Measurements from ENCODE around the gene NACA2.

Gene NACA2

GRCh38 chr17:61600621-61601020, 9.6 kb upstream of the NACA2 start:
- TF ChIP-seq EZH2phosphoT487 (IDR thresholded peaks at IDR 0.05; ENCODE audit: borderline replicate concordance, low read length) (no peak), CTCF (IDR thresholded peaks at IDR 0.05; ENCODE audit: low read depth, low read length, poor library complexity, severe bottlenecking) (no peak)
- Histone ChIP-seq H3K36me3 (ENCODE audit: control insufficient read depth, low read length) (no peaks in the 10 kb centered on the region), H4K20me1 (ENCODE audit: control insufficient read depth, insufficient read depth, low read depth, low read length) (no peaks in the 10 kb centered on the region), H3K4me2 (ENCODE audit: low read length) (no peak overlapping the region), H3K9me2 (replicated peaks; ENCODE audit: control insufficient read depth, low read length) (no peaks in the 10 kb centered on the region), H3K9me3 (ENCODE audit: control insufficient read depth, insufficient read depth, low read length) (no peaks in the 10 kb centered on the region), H3K79me2 (ENCODE audit: control insufficient read depth, low read length) (no peaks in the 10 kb centered on the region), H3K27ac (ENCODE audit: low read depth, low read length) (no peak overlapping the region), H3F3A (ENCODE audit: control insufficient read depth, insufficient read depth) (no peaks in the 10 kb centered on the region), H3K27me3 (ENCODE audit: control insufficient read depth, low read length) (peaks cover 20% of the 10 kb centered on the region), H3K4me1 (ENCODE audit: control insufficient read depth, low read length) (no peaks in the 10 kb centered on the region), H3K4me3 (ENCODE audit: low read length) (no peak overlapping the region)

GRCh38 chr17:61599608-61600007, 8.6 kb upstream of the NACA2 start:
- H3K4me2 ChIP-seq (ENCODE audit: low read length), result no peak overlapping the region
- H4K20me1 ChIP-seq (ENCODE audit: control insufficient read depth, insufficient read depth, low read depth, low read length), result no peaks in the 10 kb centered on the region
- no peak overlapping the region for H3K27ac ChIP-seq (ENCODE audit: low read depth, low read length)
- TF ChIP-seq EZH2phosphoT487 (IDR thresholded peaks at IDR 0.05; ENCODE audit: borderline replicate concordance, low read length) (no peak), CTCF (IDR thresholded peaks at IDR 0.05; ENCODE audit: low read depth, low read length, poor library complexity, severe bottlenecking) (no peak)
- H3K79me2 ChIP-seq (ENCODE audit: control insufficient read depth, low read length), result no peaks in the 10 kb centered on the region
- no peaks in the 10 kb centered on the region for H3K9me2 ChIP-seq (replicated peaks; ENCODE audit: control insufficient read depth, low read length)
- H3K27me3 ChIP-seq (ENCODE audit: control insufficient read depth, low read length), result peaks cover 20% of the 10 kb centered on the region
- H3K36me3 ChIP-seq (ENCODE audit: control insufficient read depth, low read length), result no peaks in the 10 kb centered on the region
- no peaks in the 10 kb centered on the region for H3F3A ChIP-seq (ENCODE audit: control insufficient read depth, insufficient read depth)
- H3K4me3 ChIP-seq (ENCODE audit: low read length), result no peak overlapping the region
- no peaks in the 10 kb centered on the region for H3K9me3 ChIP-seq (ENCODE audit: control insufficient read depth, insufficient read depth, low read length)
- no peaks in the 10 kb centered on the region for H3K4me1 ChIP-seq (ENCODE audit: control insufficient read depth, low read length)

- H3K9me2 ChIP-seq (replicated peaks; ENCODE audit: control insufficient read depth, low read length), result no peaks in the 10 kb centered on the region
- no peaks in the 10 kb centered on the region for H3F3A ChIP-seq (ENCODE audit: control insufficient read depth, insufficient read depth)
- H3K4me3 ChIP-seq (ENCODE audit: low read length), result no peak overlapping the region
- no peak overlapping the region for H3K27ac ChIP-seq (ENCODE audit: low read depth, low read length)
- H3K9me3 ChIP-seq (ENCODE audit: control insufficient read depth, insufficient read depth, low read length), result no peaks in the 10 kb centered on the region
- H3K4me1 ChIP-seq (ENCODE audit: control insufficient read depth, low read length), result peaks cover 6% of the 10 kb centered on the region
- H3K36me3 ChIP-seq (ENCODE audit: control insufficient read depth, low read length), result no peaks in the 10 kb centered on the region
- no peaks in the 10 kb centered on the region for H3K79me2 ChIP-seq (ENCODE audit: control insufficient read depth, low read length)
- H3K27me3 ChIP-seq (ENCODE audit: control insufficient read depth, low read length), result peaks cover 20% of the 10 kb centered on the region
- H3K4me2 ChIP-seq (ENCODE audit: low read length), result no peak overlapping the region
- H4K20me1 ChIP-seq (ENCODE audit: control insufficient read depth, insufficient read depth, low read depth, low read length), result no peaks in the 10 kb centered on the region
- no peak for TF ChIP-seq EZH2phosphoT487 (IDR thresholded peaks at IDR 0.05; ENCODE audit: borderline replicate concordance, low read length)
- TF ChIP-seq CTCF (IDR thresholded peaks at IDR 0.05; ENCODE audit: low read depth, low read length, poor library complexity, severe bottlenecking), result no peak
Observed at GRCh38 chr17:61598014-61598413, 7.0 kb upstream of the NACA2 start.

GRCh38 chr17:61597607-61598006, 6.6 kb upstream of the NACA2 start:
- no peaks in the 10 kb centered on the region for H3K36me3 ChIP-seq (ENCODE audit: control insufficient read depth, low read length)
- no peak overlapping the region for H3K27ac ChIP-seq (ENCODE audit: low read depth, low read length)
- H3K79me2 ChIP-seq (ENCODE audit: control insufficient read depth, low read length), result no peaks in the 10 kb centered on the region
- TF ChIP-seq EZH2phosphoT487 (IDR thresholded peaks at IDR 0.05; ENCODE audit: borderline replicate concordance, low read length) (no peak), CTCF (IDR thresholded peaks at IDR 0.05; ENCODE audit: low read depth, low read length, poor library complexity, severe bottlenecking) (no peak)
- H3K27me3 ChIP-seq (ENCODE audit: control insufficient read depth, low read length), result peaks cover 20% of the 10 kb centered on the region
- H3K9me2 ChIP-seq (replicated peaks; ENCODE audit: control insufficient read depth, low read length), result no peaks in the 10 kb centered on the region
- H3K4me2 ChIP-seq (ENCODE audit: low read length), result no peak overlapping the region
- peaks cover 6% of the 10 kb centered on the region for H3K4me1 ChIP-seq (ENCODE audit: control insufficient read depth, low read length)
- H4K20me1 ChIP-seq (ENCODE audit: control insufficient read depth, insufficient read depth, low read depth, low read length), result no peaks in the 10 kb centered on the region
- H3F3A ChIP-seq (ENCODE audit: control insufficient read depth, insufficient read depth), result no peaks in the 10 kb centered on the region
- H3K4me3 ChIP-seq (ENCODE audit: low read length), result no peak overlapping the region
- no peaks in the 10 kb centered on the region for H3K9me3 ChIP-seq (ENCODE audit: control insufficient read depth, insufficient read depth, low read length)
